ENCODE data around the gene UACA. TPM values are rescaled to one million over a fixed set of nuclear protein-coding genes. Genes with fewer than 3 reads are reported as not detected.

The UACA gene
- total and polyA plus RNA-seq, 9 of the 15 experiments (the other 6 are each of a cell fraction or from before 2014, with no cell fraction given) = 0.06 to 0.33 (median 0.15) TPM; not detected in 5

GRCh38 chr15:70617076-70617910 lies 146.1 kb downstream of the UACA start:
- no TSS peak for BruUV-seq (replicated peaks)
- no peak overlapping the region for H3K4me2 ChIP-seq (ENCODE audit: insufficient read depth, low read length)
- POLR2A ChIA-PET = interaction anchor here (0.6 kb wide), 1 partner anchor 318 kb away, joined by 3 read pairs; no protein-coding TSS in a partner anchor
- TF ChIP-seq, protein P1, sequence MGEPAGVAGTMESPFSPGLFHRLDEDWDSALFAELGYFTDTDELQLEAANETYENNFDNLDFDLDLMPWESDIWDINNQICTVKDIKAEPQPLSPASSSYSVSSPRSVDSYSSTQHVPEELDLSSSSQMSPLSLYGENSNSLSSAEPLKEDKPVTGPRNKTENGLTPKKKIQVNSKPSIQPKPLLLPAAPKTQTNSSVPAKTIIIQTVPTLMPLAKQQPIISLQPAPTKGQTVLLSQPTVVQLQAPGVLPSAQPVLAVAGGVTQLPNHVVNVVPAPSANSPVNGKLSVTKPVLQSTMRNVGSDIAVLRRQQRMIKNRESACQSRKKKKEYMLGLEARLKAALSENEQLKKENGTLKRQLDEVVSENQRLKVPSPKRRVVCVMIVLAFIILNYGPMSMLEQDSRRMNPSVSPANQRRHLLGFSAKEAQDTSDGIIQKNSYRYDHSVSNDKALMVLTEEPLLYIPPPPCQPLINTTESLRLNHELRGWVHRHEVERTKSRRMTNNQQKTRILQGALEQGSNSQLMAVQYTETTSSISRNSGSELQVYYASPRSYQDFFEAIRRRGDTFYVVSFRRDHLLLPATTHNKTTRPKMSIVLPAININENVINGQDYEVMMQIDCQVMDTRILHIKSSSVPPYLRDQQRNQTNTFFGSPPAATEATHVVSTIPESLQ (CRISPR knock-in tag; IDR thresholded peaks at IDR 0.05) = no peak
- TF ChIP-seq KLF13 (tag; IDR thresholded peaks at IDR 0.05; ENCODE audit: borderline replicate concordance, low read depth) (no peak), ZFX (CRISPR knock-in tag; IDR thresholded peaks at IDR 0.05) (no peak), KLF6 (CRISPR knock-in tag; IDR thresholded peaks at IDR 0.05; ENCODE audit: borderline replicate concordance) (no peak), PRDM10 (IDR thresholded peaks at IDR 0.05; ENCODE audit: partially characterized antibody) (no peak), PATZ1 (CRISPR knock-in tag; IDR thresholded peaks at IDR 0.05; ENCODE audit: borderline replicate concordance) (no peak), CHCHD3 (CRISPR knock-in tag; IDR thresholded peaks at IDR 0.05) (no peak), ZNF398 (CRISPR knock-in tag; IDR thresholded peaks at IDR 0.05) (no peak)
- TF ChIP-seq, protein P2, sequence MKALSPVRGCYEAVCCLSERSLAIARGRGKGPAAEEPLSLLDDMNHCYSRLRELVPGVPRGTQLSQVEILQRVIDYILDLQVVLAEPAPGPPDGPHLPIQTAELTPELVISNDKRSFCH (CRISPR knock-in tag; IDR thresholded peaks at IDR 0.05) = no peak
- TF ChIP-seq, protein P2 (tag; IDR thresholded peaks at IDR 0.05) = no peak

More at GRCh38 chr15:70617076-70617910, 146.1 kb downstream of the UACA start:
- 0% methylated on average over 4 of the region's 4 CpGs for WGBS (ENCODE audit: insufficient coverage, low coverage, missing lambda C conversion rate)
- Histone ChIP-seq H3K4me1 (replicated peaks in 1 of 2; ENCODE audit: control insufficient read depth in 2 of 2, insufficient read depth in 2 of 2, low read length in 2 of 2) (no peaks in the 10 kb centered on the region), H4K20me1 (replicated peaks; ENCODE audit: control insufficient read depth, insufficient read depth, low read length) (no peaks in the 10 kb centered on the region), H3K4me3 (no peak overlapping the region), H3K36me3 (ENCODE audit: control insufficient read depth, insufficient read depth, low read length) (no peaks in the 10 kb centered on the region), H3K9ac (ENCODE audit: insufficient read depth in 1 of 2, low read depth in 2 of 2, low read length in 2 of 2) (no peak overlapping the region), H3K79me2 (ENCODE audit: control insufficient read depth, insufficient read depth, low read length) (no peaks in the 10 kb centered on the region), H2AFZ (ENCODE audit: low read depth, low read length) (no peak overlapping the region), H3K9me1 (ENCODE audit: control insufficient read depth, insufficient read depth, low read length) (no peaks in the 10 kb centered on the region), H3K9me3 (replicated peaks; ENCODE audit: control insufficient read depth, insufficient read depth, low read depth, low read length) (no peaks in the 10 kb centered on the region), H3K27me3 (ENCODE audit: control insufficient read depth in 2 of 2, insufficient read depth in 2 of 2, low read length in 2 of 2) (no peaks in the 10 kb centered on the region), H3K27ac (ENCODE audit: extremely low read depth, low read depth, low read length) (no peak overlapping the region)
- FAIRE-seq (no peak), DNase-seq (ENCODE audit: extremely low read depth in 1 of 4, low spot score in 3 of 4) (no peak), ATAC-seq (no peak)
- CTCF ChIA-PET (ENCODE audit: low intra/inter-chr PET ratio) = no interaction called here
- intact Hi-C loops (cut with micrococcal nuclease) = no loop called here
- in situ Hi-C loops (cut with MboI) = no loop called here

Data from K562 (cell line).